HG02678 (cell line): ENCODE results near the gene SMIM9.

Experiments used
- ATAC-seq: cut with Tn5 transposase; IDR thresholded peaks from one replicate; pipeline ENCODE4 v1.9.1; 2021; ENCODE audit warnings: mild to moderate bottlenecking, moderate library complexity; ENCODE audit not compliant: unreplicated experiment

SMIM9 gene

DNA sequence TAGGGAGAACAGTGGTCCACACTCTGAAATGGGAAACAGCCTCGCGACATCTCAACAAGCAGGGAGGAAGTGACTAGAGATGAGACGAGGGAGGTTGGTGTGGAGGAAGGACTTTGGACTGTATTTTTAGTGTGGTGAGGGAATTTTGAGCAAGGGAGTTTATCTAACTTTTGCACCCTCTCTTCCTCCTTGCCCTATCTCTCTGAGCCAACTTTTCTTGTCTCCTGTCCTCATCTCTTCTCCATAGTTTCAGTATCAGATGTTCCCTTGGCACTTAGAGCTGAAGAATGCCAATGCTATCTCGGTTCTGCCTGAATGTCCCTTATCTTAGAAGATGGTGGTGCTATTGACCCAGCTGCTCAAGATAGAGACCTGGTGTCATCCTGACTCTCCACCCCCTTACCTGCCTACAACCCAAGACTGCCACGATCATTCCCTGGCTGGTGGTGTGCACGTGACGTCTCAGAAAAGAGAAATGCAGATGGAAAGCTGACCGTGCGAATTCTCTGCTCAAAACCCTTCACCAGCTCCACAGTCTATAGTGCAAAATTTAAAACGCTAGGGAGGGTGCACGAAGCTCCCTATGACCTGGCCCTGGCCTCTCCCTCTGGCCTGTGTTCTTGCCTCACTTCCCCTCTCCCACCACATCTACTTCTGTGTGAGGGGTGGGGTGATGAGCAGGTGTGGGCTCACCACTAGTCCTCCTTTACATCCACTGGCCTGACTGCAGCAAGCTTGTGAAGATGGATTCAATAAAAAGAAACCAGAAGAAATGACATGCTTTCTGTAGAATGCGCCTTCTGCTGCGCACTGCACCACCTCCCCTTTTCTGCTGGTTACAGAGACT lies 50.1 kb downstream of the SMIM9 start:
- ATAC-seq, result no peak

DNA sequence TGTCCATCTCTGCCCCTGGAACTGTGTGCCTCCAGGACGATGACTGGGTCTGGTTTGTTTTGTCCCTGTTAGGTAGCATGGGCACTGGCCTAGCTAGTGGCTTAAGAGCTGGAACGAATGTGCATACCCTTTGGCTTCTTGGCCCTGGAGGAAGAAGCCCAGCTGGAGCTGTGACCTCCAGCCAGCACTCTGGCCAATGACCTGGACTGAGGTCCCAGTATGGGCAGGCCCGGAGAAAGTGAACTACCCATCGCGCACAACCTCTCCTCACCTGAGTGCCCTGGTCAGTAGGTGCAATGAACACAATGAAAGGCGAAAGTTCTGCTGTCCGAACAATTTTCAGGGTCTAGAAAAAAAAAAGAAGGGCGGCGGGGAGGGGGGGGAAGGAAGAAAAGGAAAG lies 53.5 kb downstream of the SMIM9 start:
- no peak for ATAC-seq

DNA sequence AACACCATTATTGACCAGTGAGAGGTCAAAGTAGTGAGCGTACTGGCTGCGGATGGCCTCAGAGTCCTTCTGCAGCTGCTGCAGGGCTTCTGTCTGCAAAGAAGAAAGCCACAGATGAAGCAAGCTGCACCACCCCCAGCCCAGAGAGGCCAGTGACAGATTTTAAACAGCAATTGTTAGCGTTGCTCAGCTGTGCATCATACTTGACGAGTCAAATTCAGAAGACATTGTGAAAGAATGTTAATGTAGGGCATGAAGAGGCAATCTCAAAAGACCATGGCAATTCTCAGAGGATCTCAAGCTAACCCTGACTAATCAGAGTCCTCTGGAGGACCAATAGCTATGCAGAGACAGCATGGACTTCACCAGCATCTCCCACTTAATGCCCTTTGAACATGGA lies 55.2 kb downstream of the SMIM9 start:
- no peak for ATAC-seq

DNA sequence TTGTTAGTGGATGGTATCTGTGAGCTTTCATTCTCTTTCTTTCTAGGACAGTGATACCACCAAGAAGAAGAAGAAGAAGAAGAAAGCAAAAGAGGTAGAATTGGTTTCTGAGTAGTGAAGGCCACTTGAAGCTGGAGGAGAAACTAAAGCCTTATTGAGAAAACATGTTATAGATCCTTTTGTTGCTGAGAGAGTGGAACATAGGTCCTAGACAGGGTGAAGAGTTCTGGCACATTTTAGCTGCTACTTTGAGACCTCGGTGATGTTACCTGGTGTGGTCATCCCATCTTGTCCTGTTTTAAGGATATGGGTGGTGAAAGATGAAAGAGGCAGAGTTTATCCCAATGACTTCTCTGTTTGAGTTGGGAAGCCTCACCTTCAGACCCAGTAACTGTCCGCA lies 57.7 kb downstream of the SMIM9 start:
- ATAC-seq, result no peak

DNA sequence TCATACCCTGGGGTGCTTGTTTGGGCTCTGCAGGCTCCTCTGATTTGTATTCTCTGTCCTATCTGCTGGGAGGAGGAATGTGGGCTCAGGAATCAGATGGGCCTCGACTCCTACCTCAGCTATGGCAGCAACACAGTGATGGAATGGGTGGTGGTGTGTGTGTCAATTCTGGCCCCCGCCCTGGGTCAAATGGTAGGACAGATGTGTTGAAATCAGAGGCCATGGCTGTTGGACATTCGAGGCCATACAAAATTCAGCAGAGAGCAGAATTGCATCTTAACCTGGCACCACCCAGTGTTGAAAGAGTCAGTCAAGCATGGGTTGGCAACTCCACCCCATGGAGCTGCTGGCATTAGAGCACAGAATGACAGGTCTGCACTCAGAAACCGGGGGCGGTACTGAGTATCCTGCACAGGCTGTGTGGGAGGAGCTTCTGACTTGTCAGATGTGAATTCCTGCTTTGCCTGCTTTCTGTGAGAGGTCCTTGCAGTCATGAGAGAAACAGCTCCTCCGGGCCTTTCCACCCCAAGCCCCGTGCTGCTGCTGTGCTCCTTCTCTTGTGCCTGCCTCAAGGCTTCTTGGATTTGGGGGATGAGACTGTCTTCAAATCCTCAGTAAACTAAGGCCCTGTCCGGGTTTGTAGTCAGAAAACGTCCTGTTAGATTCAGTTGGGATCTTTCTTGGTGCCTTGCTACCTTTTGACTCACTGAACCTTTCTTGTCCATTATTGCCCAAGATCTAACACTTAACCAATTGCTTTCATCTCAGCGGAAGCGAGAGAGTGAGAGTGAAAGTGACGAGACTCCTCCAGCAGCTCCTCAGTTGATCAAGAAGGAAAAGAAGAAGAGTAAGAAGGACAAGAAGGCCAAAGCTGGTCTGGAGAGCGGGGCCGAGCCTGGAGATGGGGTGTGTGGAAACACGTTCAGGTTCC lies 58.8 kb downstream of the SMIM9 start:
- no peak for ATAC-seq

DNA sequence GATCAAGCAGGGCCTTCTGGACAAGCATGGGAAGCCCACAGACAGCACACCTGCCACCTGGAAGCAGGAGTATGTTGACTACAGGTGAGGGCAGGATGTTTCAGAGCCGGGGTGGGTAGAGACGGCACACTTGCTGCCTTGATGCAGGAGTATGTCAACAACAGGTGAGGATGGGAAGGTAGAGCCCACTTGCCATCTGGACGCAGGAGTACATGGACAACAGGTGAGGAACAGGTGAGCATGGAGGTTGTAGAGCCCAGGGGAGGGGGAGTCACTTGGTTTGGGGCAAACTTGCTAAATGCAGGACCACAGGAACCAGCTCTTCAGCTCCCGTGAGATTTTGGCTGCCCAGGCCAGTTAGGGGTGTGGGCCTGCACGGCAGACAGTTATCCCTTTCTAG lies 59.8 kb downstream of the SMIM9 start:
- ATAC-seq, result no peak
